Activated CD4-positive, alpha-beta T cell treated with anti-CD3 and anti-CD28 coated beads for 36 hours (primary cell): Measurements from ENCODE around the gene GRIFIN. TPM values are rescaled to one million over a fixed set of nuclear protein-coding genes. Genes with fewer than 3 reads are reported as not detected.
"Not testable (repeated sequence)": the region's sequence is repeated elsewhere in the genome, so short reads cannot be mapped to it uniquely, and the experiment has no call there.

ENCODE experiments used
- ATAC-seq: fragments of 200-7000 bp; cut with Tn5 transposase; one replicate; pipeline ENCODE4 v1.10.0; 2021; ENCODE audit warnings: mild to moderate bottlenecking, moderate library complexity
- CTCF ChIA-PET: fragments of 350-600 bp; sonication (Branson Sonifier 250); formaldehyde crosslinking; loops from one replicate; lab custom pipeline; 2021; ENCODE audit warnings: antibody characterized with exemption; lab: Charles Lee
- POLR2A ChIA-PET: fragments of 350-600 bp; sonication (Branson Sonifier 250); formaldehyde crosslinking; loops from one replicate; lab custom pipeline; 2021; ENCODE audit warnings: antibody characterized with exemption, inconsistent platforms; lab: Charles Lee
- DNase-seq: peaks from one replicate; pipeline ENCODE4 v3.0.0-alpha.2; 2020
- H3K27ac Mint-ChIP-seq: one replicate; pipeline ENCODE4 v1.8.0; 2021; ENCODE audit warnings: mixed read lengths
- H3K27me3 Mint-ChIP-seq: one replicate; pipeline ENCODE4 v1.8.0; 2021; ENCODE audit warnings: mixed read lengths
- H3K36me3 Mint-ChIP-seq: one replicate; pipeline ENCODE4 v1.8.0; 2021; ENCODE audit warnings: low read depth, mixed read lengths
- H3K4me1 Mint-ChIP-seq: one replicate; pipeline ENCODE4 v1.8.0; 2021; ENCODE audit warnings: mixed read lengths
- H3K4me3 Mint-ChIP-seq: one replicate; pipeline ENCODE4 v1.8.0; 2021; ENCODE audit warnings: mild to moderate bottlenecking, moderate library complexity, mixed read lengths
- H3K9me3 Mint-ChIP-seq: one replicate; pipeline ENCODE4 v1.8.0; 2021; ENCODE audit warnings: low read depth, mixed read lengths
- intact Hi-C, 2 experiments: fragments of 100-400 bp; cut with DNase I in 1 of 2; cut with micrococcal nuclease in 1 of 2; formaldehyde crosslinking; loops; one replicate each; pipeline versions ENCODE4 v1.14.2 to v1.15.1; 2022 to 2024; cut with DNase I, micrococcal nuclease
- total RNA-seq, 2 experiments: library from RNA; stranded (reverse); gene quantifications; one replicate each; pipeline ENCODE4 v1.2.3, GENCODE V29; 2021

GRIFIN gene
- total RNA-seq, 2 experiments from 2014 or later, result not detected

DNA sequence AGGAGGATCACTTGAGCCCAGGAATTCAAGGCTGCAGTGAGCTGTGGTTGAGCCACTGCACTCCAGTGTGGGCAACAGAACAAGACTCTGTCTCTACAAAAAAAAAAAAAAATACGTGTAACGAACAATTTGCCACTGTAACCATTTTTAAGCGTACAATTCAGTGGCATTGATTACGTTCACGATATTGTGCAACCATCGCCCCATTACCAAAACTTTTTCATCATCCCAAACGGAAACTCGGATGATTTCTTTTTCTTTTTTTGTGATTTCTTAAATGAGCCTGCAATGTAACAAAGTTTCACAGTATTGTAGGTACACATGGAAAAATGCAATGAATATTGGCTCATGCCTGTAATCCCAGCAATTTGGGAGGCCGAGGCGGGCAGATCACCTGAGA, 9.5 kb downstream of the GRIFIN start:
- DNase-seq, result no peak
- Mint-ChIP-seq H3K27me3 (peaks cover 2% of the 10 kb centered on the region), H3K4me1 (no peaks in the 10 kb centered on the region), H3K27ac (no peak overlapping the region), H3K9me3 (no peaks in the 10 kb centered on the region), H3K36me3 (no peaks in the 10 kb centered on the region), H3K4me3 (no peak overlapping the region)
- ChIA-PET POLR2A (no interaction called here), CTCF (interaction anchor here (0.5 to 3.7 kb wide), 3 partner anchors 16 to 338 kb away, joined by 3 to 43 read pairs (median 3); no protein-coding TSS in a partner anchor)
- intact Hi-C loops, result no loop called here
- ATAC-seq, result no peak

DNA sequence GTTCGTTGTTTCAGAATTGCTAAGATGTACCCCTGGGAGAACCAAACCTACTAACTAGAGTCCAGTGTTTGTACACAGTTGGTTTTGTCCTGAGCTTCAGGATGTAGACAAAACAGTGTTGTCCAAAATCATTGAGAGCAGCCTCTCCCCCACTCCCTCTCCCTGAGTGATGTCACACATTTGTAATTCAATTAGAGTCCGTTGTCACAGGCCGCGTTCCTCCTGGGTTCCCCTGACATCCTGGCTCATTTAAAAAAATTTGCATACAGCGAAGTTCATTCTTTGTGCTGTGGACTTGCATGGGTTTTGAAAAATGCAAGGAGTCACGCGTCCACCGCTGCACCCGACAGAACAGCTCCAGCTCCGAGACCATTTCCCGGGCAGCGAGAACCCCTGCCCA, 10.3 kb downstream of the GRIFIN start:
- DNase-seq (no peak), ATAC-seq (no peak)
- H3K9me3 Mint-ChIP-seq, result no peaks in the 10 kb centered on the region
- H3K27ac Mint-ChIP-seq, result no peak overlapping the region
- H3K36me3 Mint-ChIP-seq, result no peaks in the 10 kb centered on the region
- no peak overlapping the region for H3K4me3 Mint-ChIP-seq
- peaks cover 2% of the 10 kb centered on the region for H3K27me3 Mint-ChIP-seq
- H3K4me1 Mint-ChIP-seq, result no peaks in the 10 kb centered on the region
- POLR2A ChIA-PET, result no interaction called here
- intact Hi-C loops, result no loop called here
- CTCF ChIA-PET, result interaction anchor here (3.7 kb wide), 1 partner anchor 15 kb away, joined by 43 read pairs; no protein-coding TSS in a partner anchor

- intact Hi-C loops, result no loop called here
- POLR2A ChIA-PET, result no interaction called here
- no peaks in the 10 kb centered on the region for H3K9me3 Mint-ChIP-seq
- DNase-seq (no peak), ATAC-seq (no peak)
- no peaks in the 10 kb centered on the region for H3K36me3 Mint-ChIP-seq
- CTCF ChIA-PET, result interaction anchor here (1.7 kb wide), 1 partner anchor 11 kb away, joined by 4 read pairs; no protein-coding TSS in a partner anchor
- H3K27me3 Mint-ChIP-seq, result no peaks in the 10 kb centered on the region
- peaks cover 2% of the 10 kb centered on the region for H3K4me1 Mint-ChIP-seq
- no peak overlapping the region for H3K27ac Mint-ChIP-seq
- H3K4me3 Mint-ChIP-seq, result no peak overlapping the region
Observed at GRCh38 chr7:2462731-2463130, 13.5 kb downstream of the GRIFIN start.

DNA sequence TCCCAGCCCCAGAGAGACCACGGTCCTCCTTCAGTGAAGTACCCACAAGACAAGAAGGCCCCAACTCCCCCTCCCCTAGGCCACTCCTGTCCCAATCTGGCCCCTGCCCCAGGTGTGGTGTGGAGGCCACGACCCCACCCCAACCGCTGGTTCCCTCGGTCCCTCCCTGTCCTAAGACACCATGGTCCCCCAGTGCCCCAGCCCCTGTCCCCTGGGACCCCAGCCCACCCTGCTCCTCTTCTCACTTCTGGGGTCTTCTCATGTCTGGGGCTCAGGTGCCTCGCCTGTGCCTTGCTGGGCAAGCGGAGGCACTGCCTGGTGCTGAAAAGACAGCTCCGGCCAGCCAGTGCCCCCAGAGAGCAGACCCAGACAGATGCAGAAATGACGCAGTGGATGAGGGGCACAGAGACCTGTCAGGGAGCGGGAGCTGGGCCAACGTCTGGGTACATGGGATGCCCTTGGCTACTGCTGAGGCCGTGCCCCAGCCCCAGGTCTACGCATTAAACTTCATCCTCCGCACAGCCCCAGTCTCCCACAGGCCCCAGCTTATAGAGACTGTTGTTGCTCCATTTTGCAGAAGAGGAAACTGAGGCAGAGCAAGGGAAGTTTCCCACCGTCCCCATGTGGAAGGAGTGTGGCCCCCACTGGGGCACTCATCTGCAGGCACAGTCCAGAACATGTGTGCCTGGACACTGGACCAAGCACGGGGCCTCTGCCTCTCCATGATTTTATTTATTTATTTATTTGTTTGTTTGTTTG, 14.8 kb downstream of the GRIFIN start:
- ChIA-PET CTCF (no interaction called here), POLR2A (no interaction called here)
- Mint-ChIP-seq H3K36me3 (no peaks in the 10 kb centered on the region), H3K9me3 (no peaks in the 10 kb centered on the region), H3K4me1 (peaks cover 2% of the 10 kb centered on the region), H3K27ac (no peak overlapping the region), H3K4me3 (no peak overlapping the region), H3K27me3 (no peaks in the 10 kb centered on the region)
- intact Hi-C loops, result no loop called here
- no peak for DNase-seq
- ATAC-seq, result no peak

- intact Hi-C loops, result no loop called here
- peaks cover 2% of the 10 kb centered on the region for H3K4me1 Mint-ChIP-seq
- DNase-seq (no peak), ATAC-seq (no peak)
- ChIA-PET CTCF (no interaction called here), POLR2A (no interaction called here)
- no peaks in the 10 kb centered on the region for H3K9me3 Mint-ChIP-seq
- no peaks in the 10 kb centered on the region for H3K27me3 Mint-ChIP-seq
- H3K27ac Mint-ChIP-seq, result no peak overlapping the region
- H3K36me3 Mint-ChIP-seq, result no peaks in the 10 kb centered on the region
- H3K4me3 Mint-ChIP-seq, result no peak overlapping the region
Observed at GRCh38 chr7:2460641-2461040, 15.6 kb downstream of the GRIFIN start.

GRCh38 chr7:2460188-2460587, 16.0 kb downstream of the GRIFIN start:
- H3K4me1 Mint-ChIP-seq, result peaks cover 2% of the 10 kb centered on the region
- POLR2A ChIA-PET, result no interaction called here
- ATAC-seq (no peak), DNase-seq (no peak)
- H3K27ac Mint-ChIP-seq, result no peak overlapping the region
- H3K27me3 Mint-ChIP-seq, result no peaks in the 10 kb centered on the region
- CTCF ChIA-PET, result interaction anchor here (0.6 kb wide), 1 partner anchor 24 kb away, joined by 3 read pairs; no protein-coding TSS in a partner anchor
- no peak overlapping the region for H3K4me3 Mint-ChIP-seq
- H3K9me3 Mint-ChIP-seq, result no peaks in the 10 kb centered on the region
- no peaks in the 10 kb centered on the region for H3K36me3 Mint-ChIP-seq
- intact Hi-C loops, result no loop called here

DNA sequence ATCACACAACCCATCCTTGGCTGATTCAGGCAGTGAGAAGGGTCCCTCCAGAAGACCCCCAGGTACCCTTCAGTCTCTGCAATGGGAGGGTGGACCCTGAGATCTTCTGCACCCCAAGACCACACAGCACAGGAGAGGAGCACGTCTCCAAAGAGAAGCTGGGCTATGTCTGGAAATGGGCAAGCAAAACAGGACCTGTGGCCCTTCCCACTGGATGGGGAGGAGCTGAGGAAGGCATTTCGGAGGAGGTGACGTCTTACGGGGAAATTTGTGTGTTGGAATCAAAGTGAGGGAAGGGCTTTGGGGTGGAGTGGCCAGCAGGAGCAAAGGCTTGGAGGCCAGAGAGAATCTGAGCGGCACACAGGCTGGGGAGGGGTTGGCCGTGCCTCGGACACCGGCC, 16.5 kb downstream of the GRIFIN start:
- intact Hi-C loops, result no loop called here
- no peak overlapping the region for H3K27ac Mint-ChIP-seq
- H3K36me3 Mint-ChIP-seq, result no peaks in the 10 kb centered on the region
- no peaks in the 10 kb centered on the region for H3K9me3 Mint-ChIP-seq
- H3K4me3 Mint-ChIP-seq, result no peak overlapping the region
- ATAC-seq (no peak), DNase-seq (no peak)
- peaks cover 2% of the 10 kb centered on the region for H3K4me1 Mint-ChIP-seq
- ChIA-PET POLR2A (interaction anchor here (0.6 kb wide), 1 partner anchor 1412 kb away, joined by 6 read pairs; no protein-coding TSS in a partner anchor), CTCF (interaction anchor here (0.6 to 1.4 kb wide), 2 partner anchors 9 to 24 kb away, joined by 3 to 6 read pairs; no protein-coding TSS in a partner anchor)
- H3K27me3 Mint-ChIP-seq, result no peaks in the 10 kb centered on the region

GRCh38 chr7:2453849-2454248, 22.3 kb downstream of the GRIFIN start:
- ATAC-seq, H3K27ac Mint-ChIP-seq, H3K4me3 Mint-ChIP-seq, H3K9me3 Mint-ChIP-seq, DNase-seq, H3K27me3 Mint-ChIP-seq, intact Hi-C loops, H3K4me1 Mint-ChIP-seq, POLR2A ChIA-PET, H3K36me3 Mint-ChIP-seq: not testable (repeated sequence)
- CTCF ChIA-PET, result interaction anchor here (0.7 to 2.1 kb wide), 3 partner anchors 15 to 1114 kb away, joined by 3 to 8 read pairs (median 3); no protein-coding TSS in a partner anchor

DNA sequence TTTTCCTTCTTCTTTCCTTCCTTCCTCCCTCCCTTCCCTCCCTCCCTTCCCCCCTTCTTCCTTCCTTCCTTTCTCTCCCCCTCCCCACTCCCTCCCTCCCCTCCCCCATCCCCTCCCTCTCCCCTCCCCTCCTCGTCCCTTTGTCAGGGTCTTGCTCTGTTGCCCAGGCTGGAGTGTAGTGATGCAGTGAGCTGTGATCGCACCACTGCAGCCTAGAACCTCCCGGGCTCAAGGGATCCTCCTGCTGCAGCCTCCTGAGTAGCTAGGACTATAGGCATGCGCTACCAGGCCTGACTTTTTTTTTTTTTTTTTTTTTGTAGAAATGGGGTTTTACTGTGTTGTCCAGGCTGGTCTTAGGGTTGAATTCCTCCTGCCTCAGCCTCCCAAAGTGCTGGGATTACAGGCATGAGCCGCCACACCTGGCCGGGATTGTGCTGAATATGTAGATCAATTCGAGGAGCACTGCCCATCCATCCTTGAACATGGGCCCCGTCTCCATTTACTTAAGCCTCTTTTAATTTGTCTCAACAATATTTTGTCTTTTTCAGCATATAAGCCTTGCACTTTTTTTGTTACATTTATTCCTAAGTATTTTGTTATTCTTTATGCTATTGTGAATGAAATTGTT, 23.4 kb downstream of the GRIFIN start:
- CTCF ChIA-PET, result interaction anchor here (0.7 to 3.6 kb wide), 12 partner anchors 10 to 586 kb away, joined by 3 to 43 read pairs (median 4); partner anchors contain the start of gene TTYH3
- no peaks in the 10 kb centered on the region for H3K36me3 Mint-ChIP-seq
- H3K27me3 Mint-ChIP-seq, result no peaks in the 10 kb centered on the region
- intact Hi-C loops, result no loop called here
- H3K9me3 Mint-ChIP-seq, result no peaks in the 10 kb centered on the region
- no peak overlapping the region for H3K27ac Mint-ChIP-seq
- H3K4me3 Mint-ChIP-seq, result no peak overlapping the region
- peaks cover 4% of the 10 kb centered on the region for H3K4me1 Mint-ChIP-seq
- DNase-seq (no peak), ATAC-seq (no peak)
- POLR2A ChIA-PET, result no interaction called here

DNA sequence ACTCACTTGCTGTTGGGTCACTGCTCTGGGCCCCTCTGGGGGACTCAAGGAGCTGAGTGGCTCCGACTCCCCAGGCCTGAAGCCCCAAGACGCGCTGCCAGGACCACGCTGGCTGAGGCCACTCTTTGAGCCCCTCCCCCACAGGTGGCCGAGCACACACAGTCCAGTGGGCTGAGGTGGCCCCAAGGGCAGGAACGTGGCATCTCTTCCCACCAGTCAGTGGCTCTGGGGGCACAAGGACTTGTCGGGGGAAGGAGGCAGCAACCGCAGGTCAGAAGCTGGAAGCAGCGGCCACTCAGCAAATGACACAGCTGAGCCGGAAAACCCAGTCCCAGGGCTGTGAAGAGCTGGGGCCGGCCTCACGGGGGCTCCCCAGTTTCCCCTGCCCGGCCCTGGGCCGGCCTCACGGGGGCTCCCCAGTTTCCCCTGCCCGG, 24.1 kb downstream of the GRIFIN start:
- ATAC-seq, result peak; percentile 21
- ChIA-PET CTCF (interaction anchor here (0.6 to 3.6 kb wide), 19 partner anchors 11 to 989 kb away, joined by 3 to 43 read pairs (median 3); partner anchors contain the start of gene TTYH3), POLR2A (no interaction called here)
- intact Hi-C loops, result no loop called here
- Mint-ChIP-seq H3K27ac (no peak overlapping the region), H3K36me3 (no peaks in the 10 kb centered on the region), H3K9me3 (no peaks in the 10 kb centered on the region), H3K27me3 (no peaks in the 10 kb centered on the region), H3K4me1 (peaks cover 4% of the 10 kb centered on the region), H3K4me3 (no peak overlapping the region)
- DNase-seq, result peak; percentile 46

DNA sequence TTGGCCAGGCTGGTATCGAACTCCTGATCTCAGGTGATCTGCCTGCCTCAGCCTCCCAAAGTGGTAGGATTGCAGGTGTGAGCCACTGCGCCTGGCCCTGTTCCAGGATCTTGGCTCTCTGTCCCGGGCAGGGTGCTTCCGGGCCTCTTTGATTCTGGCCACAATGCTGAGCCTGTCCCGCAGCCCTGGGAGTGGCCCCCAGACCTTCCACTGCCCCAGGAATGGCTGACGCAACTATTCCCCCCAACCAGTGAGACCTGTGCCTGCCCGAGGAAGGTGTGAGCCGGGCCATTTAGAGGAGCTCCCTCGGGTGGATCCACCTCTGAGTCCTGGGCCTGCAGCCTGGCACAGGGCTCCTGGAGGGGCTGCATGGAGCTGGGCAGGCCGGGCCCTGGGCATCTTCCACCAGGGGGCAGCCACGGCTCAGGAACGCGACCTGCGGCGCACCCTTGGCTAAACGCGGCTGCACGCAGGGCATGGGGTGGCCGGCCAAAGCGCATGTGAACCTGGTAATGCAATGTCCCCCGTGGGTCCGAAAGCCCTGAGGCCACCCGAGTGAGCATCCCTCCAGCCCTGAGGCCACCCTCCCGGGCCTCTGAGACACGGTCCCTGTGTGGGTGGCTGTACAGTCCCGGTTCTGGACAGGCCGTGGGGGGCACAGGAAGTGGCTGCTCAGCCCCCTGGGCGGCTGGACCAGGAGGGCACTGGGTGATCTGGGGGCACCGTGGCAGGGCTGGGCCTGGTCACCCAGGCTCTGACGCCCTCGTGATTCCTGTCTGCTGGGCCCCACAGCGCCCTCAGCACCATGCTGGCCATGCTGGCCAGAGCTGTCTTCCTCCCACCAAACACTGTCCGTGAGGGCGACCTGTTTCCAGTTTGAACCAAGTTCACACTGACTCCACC, 24.8 kb downstream of the GRIFIN start:
- ATAC-seq (peak; percentile 98), DNase-seq (peak; percentile 91)
- Mint-ChIP-seq H3K9me3 (no peaks in the 10 kb centered on the region), H3K4me1 (peaks cover 4% of the 10 kb centered on the region), H3K4me3 (no peak overlapping the region), H3K27ac (no peak overlapping the region), H3K27me3 (no peaks in the 10 kb centered on the region), H3K36me3 (no peaks in the 10 kb centered on the region)
- ChIA-PET CTCF (interaction anchor here (0.6 to 3.6 kb wide), 25 partner anchors 12 to 988 kb away, joined by 3 to 43 read pairs (median 3); no protein-coding TSS in a partner anchor), POLR2A (no interaction called here)
- intact Hi-C loops, result loop anchor here (1.0 to 2.0 kb wide), 4 partner anchors 17 to 258 kb away; no protein-coding TSS in a partner anchor
